Embryonic facial prominence (tissue), 1 donor: ENCODE measurements around the gene HOXD9.

Experiments used
- DNase-seq: peaks from one replicate; pipeline ENCODE4 v3.0.0-alpha.2; 2016; ENCODE audit errors: extremely low spot score

Gene HOXD9

DNA sequence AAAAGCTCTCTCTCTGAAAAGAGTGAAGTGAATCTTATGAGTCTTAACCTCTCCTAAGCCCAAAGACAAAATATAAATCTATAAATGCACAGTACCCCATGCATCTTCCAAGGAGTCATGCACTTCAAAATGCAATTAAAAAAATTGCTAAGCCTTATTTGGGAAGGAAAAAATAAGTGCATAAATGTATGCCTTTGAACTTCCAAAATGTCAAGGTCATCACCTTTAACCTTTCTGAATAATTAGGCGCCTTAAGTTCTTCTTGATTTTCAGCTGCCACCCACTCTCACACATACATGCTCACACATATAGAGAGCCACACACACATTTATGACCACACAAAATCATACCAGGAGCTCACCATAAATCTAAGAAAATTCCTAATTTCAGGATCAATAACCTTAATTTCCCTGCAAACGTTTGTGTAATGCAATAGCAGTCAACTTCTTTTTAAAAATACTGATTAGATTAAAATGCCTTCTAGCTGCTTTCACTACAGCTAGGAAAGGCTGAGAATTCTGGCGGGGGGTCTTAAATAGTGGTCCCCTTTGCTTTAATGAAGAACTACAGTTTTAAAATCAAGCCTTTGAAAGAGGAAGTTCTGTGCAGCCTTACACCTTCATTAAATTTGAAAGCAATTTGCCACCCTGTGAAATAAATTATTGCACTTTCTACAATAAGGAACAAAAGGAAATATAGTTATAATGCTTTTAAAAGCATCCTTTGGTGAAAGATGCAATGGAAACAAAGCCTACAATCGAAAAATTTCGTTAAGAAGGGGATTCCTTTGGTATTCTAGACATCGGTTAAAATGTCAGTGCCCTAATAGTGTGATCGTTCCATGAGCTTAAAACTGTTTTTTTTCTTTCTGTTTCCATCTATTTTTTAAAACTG lies 11.9 kb upstream of the HOXD9 start:
- DNase-seq: no peak

- peak; percentile 72 for DNase-seq
Observed at GRCh38 chr2:176111309-176111663, 11.2 kb upstream of the HOXD9 start.

- DNase-seq: no peak
Observed at GRCh38 chr2:176111846-176112374, 10.6 kb upstream of the HOXD9 start.

DNA sequence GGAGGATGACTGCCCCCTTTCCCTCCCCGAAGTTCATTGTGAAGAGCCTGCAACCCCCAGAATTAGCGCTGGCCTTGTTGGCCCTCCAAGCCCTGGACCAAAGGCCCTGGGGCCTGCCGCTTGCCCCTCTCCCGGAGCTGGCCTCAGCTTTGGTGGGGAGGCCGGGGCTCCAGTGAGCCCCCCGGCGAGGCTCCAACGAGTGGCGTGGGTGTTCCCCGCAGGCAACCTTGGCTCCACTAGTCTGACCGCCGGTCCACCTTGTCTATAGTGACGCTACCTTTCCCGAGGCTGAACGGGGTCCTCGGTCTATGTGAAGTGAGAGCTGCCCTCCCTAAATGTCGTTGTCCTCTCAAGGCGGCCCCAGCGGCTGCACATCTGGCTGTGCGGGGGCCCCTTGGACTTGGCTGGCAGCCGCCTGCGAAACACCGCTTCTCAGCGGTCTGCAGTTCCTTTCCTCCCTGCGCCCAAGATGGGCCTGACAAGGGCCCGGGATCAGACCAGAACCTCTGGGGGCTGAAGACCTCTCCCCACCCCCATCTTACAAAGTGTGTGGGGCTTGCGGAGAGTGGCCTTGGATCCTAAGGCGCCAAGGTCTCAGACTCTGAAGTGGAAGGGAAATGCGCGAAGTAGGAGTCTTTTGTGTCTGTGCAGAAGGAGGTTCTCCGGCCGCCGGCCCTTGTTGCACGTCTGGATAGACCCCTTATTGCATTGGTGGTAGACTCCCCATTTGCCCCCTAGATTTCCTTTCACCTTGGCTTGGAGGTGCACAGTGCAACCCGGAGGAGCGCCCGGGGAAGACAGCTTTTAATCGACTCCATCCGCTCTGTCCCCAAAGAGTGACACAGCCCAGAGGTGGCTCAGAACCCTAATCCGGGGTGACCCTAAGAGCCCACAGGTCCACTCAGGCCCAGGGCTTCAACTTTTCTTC lies 9.9 kb upstream of the HOXD9 start:
- DNase-seq: no peak

DNA sequence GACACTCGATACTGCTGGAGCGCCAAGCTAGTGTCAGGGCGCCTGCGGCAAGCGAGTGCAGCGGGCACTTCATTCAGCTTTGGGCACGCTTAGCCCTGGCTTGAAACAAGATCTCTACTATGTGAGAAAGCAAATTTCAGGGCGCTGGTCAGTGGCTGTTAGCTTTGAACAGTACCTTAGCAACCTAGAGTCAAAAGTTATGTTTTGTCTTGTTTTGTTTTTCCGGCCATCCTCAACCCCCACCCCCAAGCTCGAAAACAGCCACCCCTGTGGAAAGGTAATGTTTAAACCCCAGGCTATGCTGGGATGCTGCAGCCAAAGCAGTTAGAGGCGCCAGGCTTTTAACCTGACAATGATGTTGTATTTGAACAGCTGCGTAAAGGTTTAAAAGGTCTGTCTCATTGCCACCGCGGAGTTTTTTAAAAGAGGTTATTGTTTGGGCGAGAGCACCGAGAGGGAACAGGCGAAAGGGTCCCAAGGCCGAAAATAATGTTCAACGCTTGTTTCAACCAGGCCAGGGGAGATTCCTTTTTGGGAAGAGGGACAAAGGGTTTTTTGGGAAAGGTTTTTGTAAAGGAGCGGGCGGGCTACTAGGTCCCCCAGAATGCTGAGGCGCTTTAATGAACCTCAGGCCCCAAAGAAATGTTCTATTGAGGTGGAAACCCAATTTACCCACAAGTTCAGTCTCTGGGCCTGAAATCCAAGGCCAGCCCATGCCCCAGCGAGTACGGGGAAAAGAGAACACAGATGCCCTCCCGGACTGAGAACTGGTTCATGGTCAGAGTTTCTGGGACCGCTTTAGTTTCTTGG lies 8.2 kb upstream of the HOXD9 start:
- no peak for DNase-seq

GRCh38 chr2:176114930-176115625 lies 7.4 kb upstream of the HOXD9 start:
- no peak for DNase-seq

GRCh38 chr2:176115883-176116813 lies 6.4 kb upstream of the HOXD9 start, which contains the start of gene HOXD10:
HOXD10 (plus strand) TSS chr2:176116778; CDS start chr2:176116834, 56 bp downstream.
- DNase-seq: no peak

GRCh38 chr2:176117162-176117822 lies 5.2 kb upstream of the HOXD9 start:
- DNase-seq: no peak

DNA sequence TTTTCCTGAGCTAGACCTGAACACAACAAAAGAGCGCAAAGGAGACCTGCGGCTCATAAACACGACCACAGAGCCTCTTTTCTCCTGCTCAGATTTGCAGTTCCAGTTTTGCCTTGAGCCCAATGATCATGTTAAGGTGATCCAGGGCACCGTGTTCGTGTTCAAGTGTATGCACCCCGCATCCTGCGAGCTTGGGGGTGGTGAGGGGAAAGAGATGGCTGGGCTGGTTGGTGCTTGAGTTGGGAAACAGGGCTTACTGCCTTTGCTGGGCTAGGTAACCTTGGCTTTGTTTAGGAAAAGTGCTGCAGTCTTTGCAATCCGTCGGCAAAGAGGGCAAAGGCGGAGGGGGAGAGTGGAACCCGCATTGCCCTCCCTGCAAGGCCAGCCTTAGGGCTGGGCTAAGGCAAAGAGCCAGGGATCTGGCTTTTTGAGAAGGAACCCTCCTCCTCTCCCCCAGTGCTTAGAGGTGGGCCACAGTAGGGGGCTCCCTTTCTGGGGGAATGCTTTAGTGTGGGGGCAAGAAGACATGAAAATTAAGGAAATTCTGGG lies 4.6 kb upstream of the HOXD9 start:
- DNase-seq: no peak

GRCh38 chr2:176118601-176119339 lies 3.7 kb upstream of the HOXD9 start:
- DNase-seq: no peak

- DNase-seq: no peak
Observed at GRCh38 chr2:176120364-176121189, 1.9 kb upstream of the HOXD9 start.

- no peak for DNase-seq
Observed at GRCh38 chr2:176121190-176122051, 1.1 kb upstream of the HOXD9 start.

DNA sequence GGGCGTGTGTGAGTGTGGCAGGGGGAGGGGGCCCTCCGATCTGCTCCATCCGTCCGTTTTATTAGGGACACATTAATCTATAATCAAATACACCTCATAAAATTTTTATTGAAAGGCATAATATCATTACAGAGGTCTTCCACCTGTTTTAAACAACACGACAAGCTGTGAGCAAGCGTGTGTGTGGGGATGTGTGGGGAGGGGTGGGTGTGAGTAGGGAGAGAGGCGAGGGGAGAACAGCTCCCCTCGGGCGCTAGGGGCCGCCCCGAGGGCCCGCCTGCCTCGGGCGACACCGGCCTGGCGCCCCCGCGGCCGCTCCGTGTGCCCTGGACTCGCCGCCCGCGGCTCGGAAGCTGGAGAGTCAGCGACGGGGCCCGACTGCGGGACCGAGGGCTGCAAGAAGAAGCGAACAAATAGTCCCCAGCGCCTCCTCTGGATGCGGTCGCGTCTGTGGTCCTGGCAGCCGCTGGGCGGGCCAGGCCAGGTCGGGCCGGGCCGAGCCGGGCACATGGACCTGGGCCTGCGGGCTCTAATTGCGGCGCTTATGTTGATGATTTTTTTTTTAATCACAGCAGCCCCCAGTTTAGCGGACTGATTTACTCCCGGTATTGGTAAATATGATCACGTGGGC lies 352 bp upstream of the HOXD9 start:
- DNase-seq: no peak

- no peak for DNase-seq
Observed at GRCh38 chr2:176123411-176124109, 1.0 kb downstream of the HOXD9 start.
